ENCODE measurements around the gene PDE1C. TPM values are rescaled to one million over a fixed set of nuclear protein-coding genes. Genes with fewer than 3 reads are reported as not detected.

PDE1C gene
- total RNA-seq, 2 donors from 2014 or later = 0.26 to 0.60 TPM

DNA sequence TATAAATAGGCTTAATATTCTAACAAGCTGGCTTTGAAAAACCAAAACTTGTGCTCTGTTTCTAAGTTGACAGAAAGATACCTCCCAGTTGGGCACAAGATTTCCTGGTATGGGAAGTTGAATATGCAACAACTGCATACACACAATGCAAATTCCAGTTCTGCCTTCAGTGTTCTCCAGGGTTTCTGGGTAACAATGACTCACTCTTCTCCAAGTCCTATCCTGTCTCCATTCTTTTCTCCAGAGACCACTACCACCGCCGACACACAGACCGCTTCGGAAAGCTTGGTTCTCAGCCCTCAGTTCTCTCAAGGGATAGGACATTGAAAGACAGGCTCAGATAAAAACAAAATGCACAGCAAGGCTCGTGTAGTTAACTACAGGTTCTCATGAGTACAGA, 12.2 kb downstream of the PDE1C start:
- no peaks in the 10 kb centered on the region for H3K36me3 Mint-ChIP-seq (ENCODE audit: low read depth)

GRCh38 chr7:32056767-32057166, 13.4 kb downstream of the PDE1C start:
- no peaks in the 10 kb centered on the region for H3K36me3 ChIP-seq (ENCODE audit: control insufficient read depth, insufficient read depth, low read length)
- no peak overlapping the region for H3K4me3 Mint-ChIP-seq
- no peaks in the 10 kb centered on the region for H3K27me3 ChIP-seq (ENCODE audit: control insufficient read depth, insufficient read depth, low read length, poor library complexity, severe bottlenecking)
- no peak overlapping the region for H3K27ac ChIP-seq (ENCODE audit: low read depth, low read length)
- peaks cover 31% of the 10 kb centered on the region for H3K27me3 Mint-ChIP-seq (ENCODE audit: insufficient read depth)
- DNase-seq = no peak
- no peaks in the 10 kb centered on the region for H3K9me3 ChIP-seq (ENCODE audit: control insufficient read depth, low read length)
- peaks cover 4% of the 10 kb centered on the region for H3K9me3 Mint-ChIP-seq
- no peak for TF ChIP-seq CTCF (conservative IDR thresholded peaks at IDR 0.05)
- no peaks in the 10 kb centered on the region for H3K36me3 Mint-ChIP-seq (ENCODE audit: low read depth)
- H3K4me1 Mint-ChIP-seq = peaks cover 23% of the 10 kb centered on the region
- no peak overlapping the region for H3K4me3 ChIP-seq (ENCODE audit: low read length)
- WGBS, 2 experiments (ENCODE audit: insufficient coverage in 1 of 2, insufficient read length in 1 of 2) = 93% methylated on average over 1 of the region's 1 CpG; no CpG with 5 or more reads in 1 of the 2 experiments
- H3K27ac Mint-ChIP-seq = no peak overlapping the region
- peaks cover 2% of the 10 kb centered on the region for H3K4me1 ChIP-seq (ENCODE audit: control insufficient read depth, insufficient read depth, low read length)
- H3K9ac ChIP-seq (ENCODE audit: extremely low read depth, low read length, poor library complexity, severe bottlenecking) = no peak overlapping the region

More for the DNA sequence above, 12.2 kb downstream of the PDE1C start:
- no peaks in the 10 kb centered on the region for H3K27me3 ChIP-seq (ENCODE audit: control insufficient read depth, insufficient read depth, low read length, poor library complexity, severe bottlenecking)
- no peak overlapping the region for H3K9ac ChIP-seq (ENCODE audit: extremely low read depth, low read length, poor library complexity, severe bottlenecking)
- H3K27me3 Mint-ChIP-seq (ENCODE audit: insufficient read depth) = peaks cover 36% of the 10 kb centered on the region
- H3K4me3 ChIP-seq (ENCODE audit: low read length) = no peak overlapping the region
- no peak overlapping the region for H3K27ac Mint-ChIP-seq
- no peak overlapping the region for H3K4me3 Mint-ChIP-seq
- H3K27ac ChIP-seq (ENCODE audit: low read depth, low read length) = no peak overlapping the region
- no peak for DNase-seq
- no peak for TF ChIP-seq CTCF (conservative IDR thresholded peaks at IDR 0.05)
- 94 to 95% methylated on average over 2 to 5 of the region's 5 CpGs for WGBS, 2 experiments (ENCODE audit: insufficient coverage in 1 of 2, insufficient read length in 1 of 2)
- H3K4me1 Mint-ChIP-seq = peaks cover 26% of the 10 kb centered on the region
- no peaks in the 10 kb centered on the region for H3K9me3 ChIP-seq (ENCODE audit: control insufficient read depth, low read length)
- H3K9me3 Mint-ChIP-seq = peaks cover 4% of the 10 kb centered on the region
- H3K4me1 ChIP-seq (ENCODE audit: control insufficient read depth, insufficient read depth, low read length) = peaks cover 2% of the 10 kb centered on the region
- no peaks in the 10 kb centered on the region for H3K36me3 ChIP-seq (ENCODE audit: control insufficient read depth, insufficient read depth, low read length)

DNA sequence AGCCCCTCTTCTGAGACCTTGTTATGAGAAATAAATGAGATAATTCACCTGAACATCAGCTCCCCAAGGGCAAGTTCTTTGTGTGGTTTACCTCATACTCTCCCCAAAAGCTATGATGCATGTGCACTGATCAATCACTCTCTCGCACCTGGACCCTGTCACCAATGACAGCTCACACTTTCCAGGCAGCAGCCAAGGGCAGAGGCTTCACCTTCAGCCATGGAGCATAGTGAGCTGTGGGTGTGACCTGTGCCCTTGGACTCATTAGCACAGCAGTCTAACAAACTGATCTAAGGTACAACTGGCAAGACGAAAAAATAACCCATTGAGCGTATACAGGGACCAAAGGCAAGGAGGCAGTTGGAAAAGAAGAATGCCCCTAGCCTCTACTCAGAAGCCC, 17.0 kb downstream of the PDE1C start:
- TF ChIP-seq CTCF (conservative IDR thresholded peaks at IDR 0.05) = no peak
- WGBS, 2 experiments (ENCODE audit: insufficient coverage in 1 of 2, insufficient read length in 1 of 2) = 85 to 94% methylated on average over 3 of the region's 3 CpGs
- Mint-ChIP-seq H3K9me3 (peaks cover 4% of the 10 kb centered on the region), H3K36me3 (ENCODE audit: low read depth) (no peaks in the 10 kb centered on the region), H3K27ac (no peak overlapping the region), H3K27me3 (ENCODE audit: insufficient read depth) (peaks cover 30% of the 10 kb centered on the region), H3K4me1 (peaks cover 8% of the 10 kb centered on the region), H3K4me3 (no peak overlapping the region)
- peaks cover 2% of the 10 kb centered on the region for H3K4me1 ChIP-seq (ENCODE audit: control insufficient read depth, insufficient read depth, low read length)
- no peaks in the 10 kb centered on the region for H3K27me3 ChIP-seq (ENCODE audit: control insufficient read depth, insufficient read depth, low read length, poor library complexity, severe bottlenecking)
- DNase-seq = no peak
- no peak overlapping the region for H3K4me3 ChIP-seq (ENCODE audit: low read length)
- H3K27ac ChIP-seq (ENCODE audit: low read depth, low read length) = no peak overlapping the region
- H3K9ac ChIP-seq (ENCODE audit: extremely low read depth, low read length, poor library complexity, severe bottlenecking) = no peak overlapping the region
- H3K9me3 ChIP-seq (ENCODE audit: control insufficient read depth, low read length) = no peaks in the 10 kb centered on the region
- no peaks in the 10 kb centered on the region for H3K36me3 ChIP-seq (ENCODE audit: control insufficient read depth, insufficient read depth, low read length)

All from endodermal cell (in vitro differentiated cells).